ENCODE data around the gene STK40.

Gene STK40

GRCh38 chr1:36369061-36369861 lies 16.5 kb downstream of the STK40 start:
- DNase-seq (ENCODE audit: low read depth in 2 of 2) = peak; percentile 67 to 82

GRCh38 chr1:36367798-36368197 lies 17.9 kb downstream of the STK40 start:
- no peak for DNase-seq (ENCODE audit: low read depth in 2 of 2)

GRCh38 chr1:36367066-36367465 lies 18.7 kb downstream of the STK40 start:
- no peak for DNase-seq (ENCODE audit: low read depth in 2 of 2)

- DNase-seq (ENCODE audit: low read depth in 2 of 2) = no peak
Measured at GRCh38 chr1:36366091-36366661, 19.5 kb downstream of the STK40 start.

GRCh38 chr1:36365381-36365780 lies 20.3 kb downstream of the STK40 start:
- DNase-seq (ENCODE audit: low read depth in 2 of 2) = no peak

GRCh38 chr1:36359911-36360550 lies 25.7 kb downstream of the STK40 start:
- DNase-seq (ENCODE audit: low read depth in 2 of 2) = no peak

GRCh38 chr1:36359383-36359782 lies 26.3 kb downstream of the STK40 start:
- no peak for DNase-seq (ENCODE audit: low read depth in 2 of 2)

- no peak for DNase-seq (ENCODE audit: low read depth in 2 of 2)
Measured at GRCh38 chr1:36358514-36359084, 27.1 kb downstream of the STK40 start.

GRCh38 chr1:36355811-36356210 lies 29.9 kb downstream of the STK40 start:
- no peak for DNase-seq (ENCODE audit: low read depth in 2 of 2)

GRCh38 chr1:36354486-36354885 lies 31.2 kb downstream of the STK40 start:
- DNase-seq (ENCODE audit: low read depth in 2 of 2) = no peak

GRCh38 chr1:36352910-36353878 lies 32.5 kb downstream of the STK40 start:
- no peak for DNase-seq (ENCODE audit: low read depth in 2 of 2)

- no peak for DNase-seq (ENCODE audit: low read depth in 2 of 2)
Measured at GRCh38 chr1:36352125-36352909, 33.4 kb downstream of the STK40 start.

- DNase-seq (ENCODE audit: low read depth in 2 of 2) = no peak
Measured at GRCh38 chr1:36351227-36351977, 34.3 kb downstream of the STK40 start.

GRCh38 chr1:36350659-36351226 lies 35.0 kb downstream of the STK40 start:
- no peak for DNase-seq (ENCODE audit: low read depth in 2 of 2)

GRCh38 chr1:36349839-36350238 lies 35.9 kb downstream of the STK40 start:
- no peak for DNase-seq (ENCODE audit: low read depth in 2 of 2)

GRCh38 chr1:36349241-36349671 lies 36.5 kb downstream of the STK40 start:
- no peak for DNase-seq (ENCODE audit: low read depth in 2 of 2)

- no peak for DNase-seq (ENCODE audit: low read depth in 2 of 2)
Measured at GRCh38 chr1:36346741-36347370, 38.9 kb downstream of the STK40 start.

GRCh38 chr1:36345353-36345752 lies 40.4 kb downstream of the STK40 start:
- no peak for DNase-seq (ENCODE audit: low read depth in 2 of 2)

GRCh38 chr1:36344395-36344680 lies 41.4 kb downstream of the STK40 start:
- no peak for DNase-seq (ENCODE audit: low read depth in 2 of 2)
